HEK293 (cell line): Measurements from ENCODE around the gene PCDHGA9.

Experiments
- BCL6B ChIP-seq: fragments of 450-650 bp; formaldehyde crosslinking; IDR thresholded peaks from 2 replicates; pipeline ENCODE4 v1.5.1; 2017; ENCODE audit warnings: missing biosample characterization, missing genetic modification characterization
- GLIS2 ChIP-seq: fragments of 450-650 bp; formaldehyde crosslinking; IDR thresholded peaks from 2 replicates; pipeline ENCODE4 v1.5.1; 2016; ENCODE audit warnings: missing biosample characterization, missing genetic modification characterization
- KLF8 ChIP-seq: fragments of 450-650 bp; formaldehyde crosslinking; IDR thresholded peaks from 2 replicates; pipeline ENCODE4 v1.5.1; 2016; ENCODE audit warnings: missing biosample characterization, missing genetic modification characterization
- OSR2 ChIP-seq: fragments of 450-650 bp; formaldehyde crosslinking; IDR thresholded peaks from 2 replicates; pipeline ENCODE4 v1.5.1; 2016; ENCODE audit warnings: missing biosample characterization, missing genetic modification characterization
- PATZ1 ChIP-seq: fragments of 450-650 bp; formaldehyde crosslinking; IDR thresholded peaks from 2 replicates; pipeline ENCODE4 v1.5.1; 2016; ENCODE audit warnings: missing biosample characterization, missing genetic modification characterization
- WT1 ChIP-seq: fragments of 450-650 bp; formaldehyde crosslinking; IDR thresholded peaks from 2 replicates; pipeline ENCODE4 v1.5.1; 2016; ENCODE audit warnings: missing biosample characterization, missing genetic modification characterization
- YY1 ChIP-seq: fragments of 450-650 bp; formaldehyde crosslinking; IDR thresholded peaks from 2 replicates; pipeline ENCODE4 v1.5.1; 2018; ENCODE audit warnings: missing biosample characterization, missing genetic modification characterization
- ZBTB20 ChIP-seq: fragments of 450-650 bp; formaldehyde crosslinking; IDR thresholded peaks from 2 replicates; pipeline ENCODE4 v1.5.1; 2016; ENCODE audit warnings: missing biosample characterization, missing genetic modification characterization
- ZBTB26 ChIP-seq: fragments of 450-650 bp; formaldehyde crosslinking; optimal IDR thresholded peaks from 2 replicates; pipeline ENCODE3; 2016; ENCODE audit warnings: missing biosample characterization, mild to moderate bottlenecking, missing genetic modification characterization
- ZNF140 ChIP-seq: fragments of 450-650 bp; formaldehyde crosslinking; IDR thresholded peaks from 2 replicates; pipeline ENCODE4 v1.5.1; 2016; ENCODE audit warnings: missing biosample characterization, missing genetic modification characterization
- ZNF174 ChIP-seq: fragments of 450-650 bp; formaldehyde crosslinking; IDR thresholded peaks from 2 replicates; pipeline ENCODE4 v1.5.0; 2017; ENCODE audit warnings: missing biosample characterization, mild to moderate bottlenecking, missing genetic modification characterization
- ZNF175 ChIP-seq: fragments of 450-650 bp; formaldehyde crosslinking; IDR thresholded peaks from 2 replicates; pipeline ENCODE4 v1.5.1; 2016; ENCODE audit warnings: missing biosample characterization, missing genetic modification characterization
- ZNF2 ChIP-seq: fragments of 450-650 bp; formaldehyde crosslinking; IDR thresholded peaks from 2 replicates; pipeline ENCODE4 v1.5.1; 2016; ENCODE audit warnings: missing biosample characterization, missing genetic modification characterization
- ZNF266 ChIP-seq: fragments of 450-650 bp; formaldehyde crosslinking; IDR thresholded peaks from 2 replicates; pipeline ENCODE4 v1.5.1; 2016; ENCODE audit warnings: missing biosample characterization, missing genetic modification characterization, low read depth
- ZNF292 ChIP-seq: fragments of 450-650 bp; formaldehyde crosslinking; IDR thresholded peaks from 2 replicates; pipeline ENCODE4 v1.5.1; 2016; ENCODE audit warnings: low read depth, missing biosample characterization, missing genetic modification characterization, borderline replicate concordance
- ZNF324 ChIP-seq: fragments of 450-650 bp; formaldehyde crosslinking; IDR thresholded peaks from 2 replicates; pipeline ENCODE4 v1.5.1; 2016; ENCODE audit warnings: missing biosample characterization, missing genetic modification characterization
- ZNF341 ChIP-seq: fragments of 450-650 bp; formaldehyde crosslinking; IDR thresholded peaks from 2 replicates; pipeline ENCODE4; 2016; ENCODE audit warnings: low read depth, missing biosample characterization, missing genetic modification characterization
- ZNF433 ChIP-seq: fragments of 450-650 bp; formaldehyde crosslinking; IDR thresholded peaks from 2 replicates; pipeline ENCODE4 v1.5.1; 2016; ENCODE audit warnings: missing biosample characterization, missing genetic modification characterization, low read depth
- ZNF510 ChIP-seq: fragments of 450-650 bp; formaldehyde crosslinking; IDR thresholded peaks from 2 replicates; pipeline ENCODE4 v1.5.1; 2018; ENCODE audit warnings: mild to moderate bottlenecking, missing genetic modification characterization, missing biosample characterization; ENCODE audit not compliant: insufficient replicate concordance
- ZNF514 ChIP-seq: fragments of 450-650 bp; formaldehyde crosslinking; IDR thresholded peaks from 2 replicates; pipeline ENCODE4 v1.5.1; 2016; ENCODE audit warnings: missing biosample characterization, missing genetic modification characterization
- ZNF571 ChIP-seq: fragments of 450-650 bp; formaldehyde crosslinking; IDR thresholded peaks from 2 replicates; pipeline ENCODE4 v1.5.0; 2017; ENCODE audit warnings: missing biosample characterization, missing genetic modification characterization
- ZNF585B ChIP-seq: fragments of 450-650 bp; formaldehyde crosslinking; IDR thresholded peaks from 2 replicates; pipeline ENCODE4 v1.5.1; 2016; ENCODE audit warnings: missing biosample characterization, missing genetic modification characterization
- ZNF596 ChIP-seq: fragments of 450-650 bp; IDR thresholded peaks from 2 replicates; pipeline ENCODE4 v1.5.0; 2018; ENCODE audit warnings: missing biosample characterization, mild to moderate bottlenecking, missing genetic modification characterization, moderate library complexity
- ZNF626 ChIP-seq: fragments of 450-650 bp; sonication (Bioruptor Pico); formaldehyde crosslinking; IDR thresholded peaks from 2 replicates; pipeline ENCODE4 v1.5.1; 2018; ENCODE audit warnings: missing biosample characterization, missing genetic modification characterization, inconsistent platforms
- ZNF707 ChIP-seq: fragments of 450-650 bp; formaldehyde crosslinking; IDR thresholded peaks from 2 replicates; pipeline ENCODE4 v1.5.1; 2016; ENCODE audit warnings: missing biosample characterization, missing genetic modification characterization
- ZNF791 ChIP-seq: fragments of 450-650 bp; formaldehyde crosslinking; IDR thresholded peaks from 2 replicates; pipeline ENCODE4 v1.5.1; 2016; ENCODE audit warnings: missing biosample characterization, missing genetic modification characterization
- ZNF830 ChIP-seq: fragments of 450-650 bp; IDR thresholded peaks from 2 replicates; pipeline ENCODE4 v1.5.0; 2018; ENCODE audit warnings: missing biosample characterization, missing genetic modification characterization, low read depth, mild to moderate bottlenecking, moderate library complexity
- ZSCAN4 ChIP-seq: fragments of 450-650 bp; formaldehyde crosslinking; IDR thresholded peaks from 2 replicates; pipeline ENCODE4 v1.5.1; 2017; ENCODE audit warnings: missing biosample characterization, missing genetic modification characterization
- TF ChIP-seq, protein P1 (sequence below): fragments of 450-650 bp; formaldehyde crosslinking; IDR thresholded peaks from 2 replicates; pipeline ENCODE4 v1.5.1; 2016; ENCODE audit warnings: missing biosample characterization, missing genetic modification characterization
- TF ChIP-seq, protein P2 (sequence below): fragments of 450-650 bp; formaldehyde crosslinking; IDR thresholded peaks from 2 replicates; pipeline ENCODE4 v1.5.1; 2016; ENCODE audit warnings: missing biosample characterization, missing genetic modification characterization

The PCDHGA9 gene

GRCh38 chr5:141420855-141421488, 18.4 kb downstream of the PCDHGA9 start, which contains the start of gene PCDHGA11 (continued):
- TF ChIP-seq OSR2 (tag by site-specific recombination) (no peak), ZNF571 (tag by site-specific recombination) (no peak), ZBTB26 (tag by site-specific recombination) (peak; percentile 24), ZNF830 (no peak), ZNF324 (tag by site-specific recombination) (no peak; the same call in 1 of the 2 replicates), ZNF514 (tag by site-specific recombination) (no peak), ZNF174 (tag by site-specific recombination) (no peak), ZNF140 (peak; percentile 54; the same call in 1 of the 2 replicates), ZNF433 (tag by site-specific recombination) (no peak), BCL6B (tag by site-specific recombination) (no peak), ZNF266 (tag by site-specific recombination) (peak; percentile 99), ZNF292 (no peak), GLIS2 (tag by site-specific recombination) (peak; percentile 51; the same call in 1 of the 2 replicates), ZNF791 (0 out of 2 replicates have a peak, but pooled peaks have one; percentile 26), ZNF2 (peak; percentile 70), ZNF510 (no peak), YY1 (tag by site-specific recombination) (peak; percentile 63; the same call in 1 of the 2 replicates), ZNF341 (tag by site-specific recombination) (peak; percentile 35; the same call in 1 of the 2 replicates), WT1 (tag by site-specific recombination) (no peak), ZSCAN4 (tag by site-specific recombination) (no peak), PATZ1 (tag by site-specific recombination) (0 out of 2 replicates have a peak, but pooled peaks have one; percentile 3), ZNF585B (tag by site-specific recombination) (no peak), ZNF596 (no peak), KLF8 (tag by site-specific recombination) (peak; percentile 29; the same call in 1 of the 2 replicates), ZBTB20 (tag by site-specific recombination) (peak; percentile 22; the same call in 1 of the 2 replicates), ZNF626 (0 out of 2 replicates have a peak, but pooled peaks have one; percentile 29), ZNF707 (tag by site-specific recombination) (no peak), ZNF175 (tag by site-specific recombination) (no peak)
- TF ChIP-seq, protein P1, sequence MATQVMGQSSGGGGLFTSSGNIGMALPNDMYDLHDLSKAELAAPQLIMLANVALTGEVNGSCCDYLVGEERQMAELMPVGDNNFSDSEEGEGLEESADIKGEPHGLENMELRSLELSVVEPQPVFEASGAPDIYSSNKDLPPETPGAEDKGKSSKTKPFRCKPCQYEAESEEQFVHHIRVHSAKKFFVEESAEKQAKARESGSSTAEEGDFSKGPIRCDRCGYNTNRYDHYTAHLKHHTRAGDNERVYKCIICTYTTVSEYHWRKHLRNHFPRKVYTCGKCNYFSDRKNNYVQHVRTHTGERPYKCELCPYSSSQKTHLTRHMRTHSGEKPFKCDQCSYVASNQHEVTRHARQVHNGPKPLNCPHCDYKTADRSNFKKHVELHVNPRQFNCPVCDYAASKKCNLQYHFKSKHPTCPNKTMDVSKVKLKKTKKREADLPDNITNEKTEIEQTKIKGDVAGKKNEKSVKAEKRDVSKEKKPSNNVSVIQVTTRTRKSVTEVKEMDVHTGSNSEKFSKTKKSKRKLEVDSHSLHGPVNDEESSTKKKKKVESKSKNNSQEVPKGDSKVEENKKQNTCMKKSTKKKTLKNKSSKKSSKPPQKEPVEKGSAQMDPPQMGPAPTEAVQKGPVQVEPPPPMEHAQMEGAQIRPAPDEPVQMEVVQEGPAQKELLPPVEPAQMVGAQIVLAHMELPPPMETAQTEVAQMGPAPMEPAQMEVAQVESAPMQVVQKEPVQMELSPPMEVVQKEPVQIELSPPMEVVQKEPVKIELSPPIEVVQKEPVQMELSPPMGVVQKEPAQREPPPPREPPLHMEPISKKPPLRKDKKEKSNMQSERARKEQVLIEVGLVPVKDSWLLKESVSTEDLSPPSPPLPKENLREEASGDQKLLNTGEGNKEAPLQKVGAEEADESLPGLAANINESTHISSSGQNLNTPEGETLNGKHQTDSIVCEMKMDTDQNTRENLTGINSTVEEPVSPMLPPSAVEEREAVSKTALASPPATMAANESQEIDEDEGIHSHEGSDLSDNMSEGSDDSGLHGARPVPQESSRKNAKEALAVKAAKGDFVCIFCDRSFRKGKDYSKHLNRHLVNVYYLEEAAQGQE: no peak
- TF ChIP-seq, protein P2, sequence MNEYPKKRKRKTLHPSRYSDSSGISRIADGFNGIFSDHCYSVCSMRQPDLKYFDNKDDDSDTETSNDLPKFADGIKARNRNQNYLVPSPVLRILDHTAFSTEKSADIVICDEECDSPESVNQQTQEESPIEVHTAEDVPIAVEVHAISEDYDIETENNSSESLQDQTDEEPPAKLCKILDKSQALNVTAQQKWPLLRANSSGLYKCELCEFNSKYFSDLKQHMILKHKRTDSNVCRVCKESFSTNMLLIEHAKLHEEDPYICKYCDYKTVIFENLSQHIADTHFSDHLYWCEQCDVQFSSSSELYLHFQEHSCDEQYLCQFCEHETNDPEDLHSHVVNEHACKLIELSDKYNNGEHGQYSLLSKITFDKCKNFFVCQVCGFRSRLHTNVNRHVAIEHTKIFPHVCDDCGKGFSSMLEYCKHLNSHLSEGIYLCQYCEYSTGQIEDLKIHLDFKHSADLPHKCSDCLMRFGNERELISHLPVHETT: no peak
